ENCODE data around the gene PLCL1. TPM values are rescaled to one million over a fixed set of nuclear protein-coding genes. Genes with fewer than 3 reads are reported as not detected.

Gene PLCL1
- total RNA-seq, 1 donor from 2014 or later, result 0.50 TPM

- no peak overlapping the region for H3K4me3 Mint-ChIP-seq (ENCODE audit: unreplicated experiment)
- no peak for DNase-seq (ENCODE audit: low spot score)
- no peaks in the 10 kb centered on the region for H3K36me3 Mint-ChIP-seq (ENCODE audit: low read depth)
- no peaks in the 10 kb centered on the region for H3K4me1 Mint-ChIP-seq (ENCODE audit: low read depth)
- TF ChIP-seq CTCF (IDR thresholded peaks at IDR 0.05), result no peak
- H3K9me3 Mint-ChIP-seq (ENCODE audit: low read depth), result peaks cover 5% of the 10 kb centered on the region
- peaks cover 7% of the 10 kb centered on the region for H3K27me3 Mint-ChIP-seq (ENCODE audit: low read depth)
- H3K27ac Mint-ChIP-seq (ENCODE audit: unreplicated experiment), result no peak overlapping the region
Measured at GRCh38 chr2:198165289-198165688, 360.9 kb downstream of the PLCL1 start.

DNA sequence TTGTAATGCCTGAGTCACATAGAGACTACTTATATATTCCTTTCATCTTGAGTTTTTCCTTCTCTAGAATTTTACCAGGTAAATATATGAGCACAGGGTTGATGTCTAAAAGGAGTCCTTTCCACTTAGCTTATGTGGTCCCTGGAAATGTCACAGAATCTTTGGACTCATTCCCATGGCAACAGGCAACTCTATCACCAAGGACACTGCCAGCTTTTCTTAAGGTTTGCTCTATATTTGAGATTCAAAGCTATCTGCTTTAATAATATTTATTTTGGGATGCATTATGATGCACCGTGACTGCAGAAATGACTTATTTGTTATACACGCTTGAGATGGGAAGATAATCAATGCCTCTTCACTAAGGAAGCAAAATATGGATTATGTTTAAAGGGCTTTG lies 363.0 kb downstream of the PLCL1 start:
- Mint-ChIP-seq H3K27me3 (ENCODE audit: low read depth) (peaks cover 5% of the 10 kb centered on the region), H3K4me1 (ENCODE audit: low read depth) (no peaks in the 10 kb centered on the region), H3K27ac (ENCODE audit: unreplicated experiment) (no peak overlapping the region), H3K36me3 (ENCODE audit: low read depth) (no peaks in the 10 kb centered on the region), H3K4me3 (ENCODE audit: unreplicated experiment) (no peak overlapping the region), H3K9me3 (ENCODE audit: low read depth) (peaks cover 5% of the 10 kb centered on the region)
- no peak for TF ChIP-seq CTCF (IDR thresholded peaks at IDR 0.05)
- DNase-seq (ENCODE audit: low spot score), result no peak

GRCh38 chr2:198168651-198169050 lies 364.3 kb downstream of the PLCL1 start:
- no peaks in the 10 kb centered on the region for H3K36me3 Mint-ChIP-seq (ENCODE audit: low read depth)
- H3K27ac Mint-ChIP-seq (ENCODE audit: unreplicated experiment), result no peak overlapping the region
- TF ChIP-seq CTCF (IDR thresholded peaks at IDR 0.05), result no peak
- H3K27me3 Mint-ChIP-seq (ENCODE audit: low read depth), result peaks cover 13% of the 10 kb centered on the region
- DNase-seq (ENCODE audit: low spot score), result no peak
- H3K9me3 Mint-ChIP-seq (ENCODE audit: low read depth), result peaks cover 5% of the 10 kb centered on the region
- no peak overlapping the region for H3K4me3 Mint-ChIP-seq (ENCODE audit: unreplicated experiment)
- H3K4me1 Mint-ChIP-seq (ENCODE audit: low read depth), result no peaks in the 10 kb centered on the region

- peaks cover 7% of the 10 kb centered on the region for H3K9me3 Mint-ChIP-seq (ENCODE audit: low read depth)
- H3K4me1 Mint-ChIP-seq (ENCODE audit: low read depth), result no peaks in the 10 kb centered on the region
- DNase-seq (ENCODE audit: low spot score), result no peak
- H3K36me3 Mint-ChIP-seq (ENCODE audit: low read depth), result no peaks in the 10 kb centered on the region
- peaks cover 9% of the 10 kb centered on the region for H3K27me3 Mint-ChIP-seq (ENCODE audit: low read depth)
- H3K4me3 Mint-ChIP-seq (ENCODE audit: unreplicated experiment), result no peak overlapping the region
- no peak overlapping the region for H3K27ac Mint-ChIP-seq (ENCODE audit: unreplicated experiment)
- TF ChIP-seq CTCF (IDR thresholded peaks at IDR 0.05), result no peak
Measured at GRCh38 chr2:198173242-198173641, 368.8 kb downstream of the PLCL1 start.

DNA sequence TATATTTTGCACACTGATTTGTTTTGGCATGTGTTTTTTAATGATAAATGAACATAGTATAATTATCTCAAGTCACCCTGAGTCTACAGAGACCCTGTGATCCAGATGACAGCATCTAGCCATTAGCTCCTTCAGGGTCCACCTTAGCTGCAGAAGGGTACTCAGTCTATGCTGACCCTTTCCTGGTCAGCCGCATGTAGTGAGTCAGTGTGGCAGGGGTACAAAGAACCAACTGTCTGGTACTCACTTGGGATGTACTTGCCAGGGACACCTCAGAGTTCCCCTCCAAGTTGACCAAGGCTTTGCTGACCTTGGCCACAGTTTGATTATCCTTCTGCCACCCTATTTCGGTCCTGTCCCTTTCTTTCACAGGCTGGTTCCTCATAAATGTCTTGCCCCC lies 369.5 kb downstream of the PLCL1 start:
- Mint-ChIP-seq H3K4me1 (ENCODE audit: low read depth) (no peaks in the 10 kb centered on the region), H3K4me3 (ENCODE audit: unreplicated experiment) (no peak overlapping the region), H3K9me3 (ENCODE audit: low read depth) (peaks cover 10% of the 10 kb centered on the region), H3K27me3 (ENCODE audit: low read depth) (peaks cover 9% of the 10 kb centered on the region), H3K36me3 (ENCODE audit: low read depth) (no peaks in the 10 kb centered on the region), H3K27ac (ENCODE audit: unreplicated experiment) (no peak overlapping the region)
- no peak for TF ChIP-seq CTCF (IDR thresholded peaks at IDR 0.05)
- DNase-seq (ENCODE audit: low spot score), result no peak
